Loucy (cell line): ENCODE results near the gene NHSL2.

Experiments used
- CTCF ChIP-seq: fragments of 200-600 bp; sonication (generic); conservative IDR thresholded peaks from 2 replicates; pipeline ENCODE4 v1.5.1; 2014; ENCODE audit warnings: mild to moderate bottlenecking, antibody characterized with exemption, low read length
- EZH2phosphoT487 ChIP-seq: fragments of 200-600 bp; IDR thresholded peaks from 2 replicates; pipeline ENCODE4 v1.6.1; 2018; ENCODE audit warnings: antibody characterized with exemption, mild to moderate bottlenecking, moderate library complexity, borderline replicate concordance

DNA sequence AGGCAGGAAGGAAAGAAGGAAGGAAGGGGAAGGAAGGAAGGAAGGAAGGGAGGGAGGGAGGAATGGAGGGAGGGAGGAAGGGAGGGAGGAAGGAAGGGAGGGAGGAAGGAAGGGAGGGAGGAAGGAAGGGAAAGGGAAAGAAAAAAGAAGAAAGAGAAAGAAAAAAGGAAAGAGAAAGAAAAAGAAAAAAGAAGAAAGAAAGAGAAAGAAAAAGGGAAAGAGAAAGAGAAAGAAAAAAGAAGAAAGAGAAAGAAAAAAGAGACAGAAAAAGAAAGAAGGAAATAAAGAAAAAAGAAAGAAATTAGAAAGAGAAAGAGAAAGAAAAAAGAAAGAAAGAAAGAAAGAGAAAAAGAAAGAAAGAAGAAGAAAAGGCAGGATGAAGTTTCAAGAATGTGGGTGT, 15.0 kb upstream of the NHSL2 start:
- TF ChIP-seq CTCF (no peak), EZH2phosphoT487 (no peak)
